HG03135 (cell line): ENCODE results near the gene TUBGCP4.

Source experiments
- ATAC-seq: cut with Tn5 transposase; IDR thresholded peaks from one replicate; pipeline ENCODE4 v1.9.1; 2021; ENCODE audit warnings: mild to moderate bottlenecking, moderate library complexity; ENCODE audit not compliant: unreplicated experiment

Gene TUBGCP4

GRCh38 chr15:43403616-43404015 lies 32.7 kb downstream of the TUBGCP4 start:
- ATAC-seq = no peak

- no peak for ATAC-seq
Measured at GRCh38 chr15:43404130-43404529, 33.2 kb downstream of the TUBGCP4 start.

GRCh38 chr15:43406189-43406588 lies 35.3 kb downstream of the TUBGCP4 start:
- no peak for ATAC-seq

GRCh38 chr15:43406808-43407207 lies 35.9 kb downstream of the TUBGCP4 start:
- no peak for ATAC-seq

GRCh38 chr15:43408789-43409188 lies 37.9 kb downstream of the TUBGCP4 start:
- ATAC-seq = no peak

GRCh38 chr15:43410572-43411214 lies 39.8 kb downstream of the TUBGCP4 start:
- no peak for ATAC-seq

GRCh38 chr15:43412096-43412495 lies 41.2 kb downstream of the TUBGCP4 start:
- ATAC-seq = no peak

GRCh38 chr15:43414196-43414595 lies 43.3 kb downstream of the TUBGCP4 start:
- no peak for ATAC-seq

GRCh38 chr15:43420435-43420834 lies 49.5 kb downstream of the TUBGCP4 start:
- ATAC-seq = no peak

GRCh38 chr15:43420876-43421275 lies 50.0 kb downstream of the TUBGCP4 start:
- ATAC-seq = no peak

- ATAC-seq = no peak
Measured at GRCh38 chr15:43423793-43424192, 52.9 kb downstream of the TUBGCP4 start.

- no peak for ATAC-seq
Measured at GRCh38 chr15:43429687-43430086, 58.8 kb downstream of the TUBGCP4 start.

GRCh38 chr15:43433165-43433564 lies 62.3 kb downstream of the TUBGCP4 start:
- ATAC-seq = no peak

GRCh38 chr15:43433661-43434303 lies 62.9 kb downstream of the TUBGCP4 start:
- ATAC-seq = no peak

- no peak for ATAC-seq
Measured at GRCh38 chr15:43434446-43434845, 63.5 kb downstream of the TUBGCP4 start.

- no peak for ATAC-seq
Measured at GRCh38 chr15:43436395-43436794, 65.5 kb downstream of the TUBGCP4 start.

- ATAC-seq = no peak
Measured at GRCh38 chr15:43439268-43439667, 68.4 kb downstream of the TUBGCP4 start.

- no peak for ATAC-seq
Measured at GRCh38 chr15:43440721-43441281, 69.9 kb downstream of the TUBGCP4 start.

GRCh38 chr15:43441316-43441715 lies 70.4 kb downstream of the TUBGCP4 start:
- no peak for ATAC-seq

GRCh38 chr15:43446344-43446743 lies 75.4 kb downstream of the TUBGCP4 start:
- ATAC-seq = no peak

- ATAC-seq = no peak
Measured at GRCh38 chr15:43449981-43450380, 79.1 kb downstream of the TUBGCP4 start.
